Measurements from ENCODE around the gene ADGRB3.

DNA sequence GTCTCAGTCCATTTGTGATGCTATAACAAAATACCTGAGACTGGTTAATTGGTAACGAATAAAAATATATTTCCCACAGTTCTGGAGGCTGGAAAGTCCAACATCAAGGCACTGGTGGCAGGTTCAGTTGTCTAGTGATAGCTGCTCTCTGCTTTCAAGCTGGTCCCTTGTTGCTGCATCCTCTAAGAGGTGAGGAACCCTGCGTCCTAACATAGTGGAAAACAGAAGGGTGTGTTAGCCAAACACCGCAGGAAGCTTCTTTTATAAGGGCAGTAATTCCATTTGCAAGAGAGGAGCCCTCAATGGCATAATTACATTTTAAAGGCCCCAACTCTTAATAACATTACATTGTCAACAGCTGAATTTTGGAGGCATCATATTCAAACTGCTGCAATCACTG, 372.7 kb downstream of the ADGRB3 start:
- TF ChIP-seq CTCF (IDR thresholded peaks at IDR 0.05) (no peak), POLR2A (IDR thresholded peaks at IDR 0.05) (no peak), POLR2AphosphoS5 (IDR thresholded peaks at IDR 0.05) (no peak)

All from sigmoid colon (tissue), 4 donors.